Stimulated activated CD4-positive, alpha-beta T cell treated with anti-CD3 and anti-CD28 coated beads, Interleukin-1b, Interleukin-23, amount 100 ng/mL, for 48 hours (primary cell): ENCODE measurements around the gene PTPA.
A peak's percentile ranks its signal among the peaks of the same experiment; 100 is the strongest.
"Not testable (repeated sequence)": the region's sequence is repeated elsewhere in the genome, so short reads cannot be mapped to it uniquely, and the experiment has no call there.

Experiments used
- DNase-seq: peaks from one replicate; pipeline ENCODE4 v3.0.0-alpha.2; 2020

The PTPA gene

DNA sequence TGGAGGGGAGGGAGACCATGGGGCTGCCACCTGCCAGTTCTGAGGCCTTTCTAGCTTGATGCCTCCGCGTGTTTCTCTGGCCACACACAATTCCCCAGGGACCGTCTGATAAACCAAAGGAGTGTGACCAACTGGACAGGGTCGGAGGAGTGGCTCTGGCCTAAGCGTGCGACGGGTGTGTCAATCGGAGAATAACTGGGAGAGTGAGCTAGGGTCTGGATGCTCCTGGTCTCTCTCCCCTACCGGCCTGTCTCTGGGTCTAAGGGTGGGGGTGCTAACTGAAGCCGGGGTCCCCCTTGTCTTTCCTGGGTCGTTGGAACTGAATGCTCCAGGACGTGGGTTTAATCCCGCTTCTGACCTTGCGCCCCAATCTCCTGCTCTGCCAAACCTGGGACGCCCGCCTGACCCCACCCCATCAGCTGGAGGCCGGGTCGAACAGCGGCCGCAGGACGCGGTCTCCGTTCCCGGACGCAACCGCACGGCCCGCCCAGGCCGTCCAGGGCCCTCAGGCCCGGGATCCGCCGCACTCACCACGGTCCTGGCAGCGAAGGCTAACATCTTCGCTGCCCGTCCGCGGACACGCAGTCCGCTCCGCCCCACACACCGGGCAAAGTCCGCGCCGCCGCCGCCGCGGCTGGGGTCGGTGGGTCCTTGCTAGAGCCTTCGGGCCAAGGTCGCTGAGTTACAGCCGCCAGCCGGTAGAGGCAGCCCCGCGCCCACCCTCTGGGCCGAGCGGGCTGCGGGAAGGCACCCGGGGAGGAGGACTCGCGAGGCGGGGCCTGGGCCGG, 1.1 kb upstream of the PTPA start:
- DNase-seq, result no peak

DNA sequence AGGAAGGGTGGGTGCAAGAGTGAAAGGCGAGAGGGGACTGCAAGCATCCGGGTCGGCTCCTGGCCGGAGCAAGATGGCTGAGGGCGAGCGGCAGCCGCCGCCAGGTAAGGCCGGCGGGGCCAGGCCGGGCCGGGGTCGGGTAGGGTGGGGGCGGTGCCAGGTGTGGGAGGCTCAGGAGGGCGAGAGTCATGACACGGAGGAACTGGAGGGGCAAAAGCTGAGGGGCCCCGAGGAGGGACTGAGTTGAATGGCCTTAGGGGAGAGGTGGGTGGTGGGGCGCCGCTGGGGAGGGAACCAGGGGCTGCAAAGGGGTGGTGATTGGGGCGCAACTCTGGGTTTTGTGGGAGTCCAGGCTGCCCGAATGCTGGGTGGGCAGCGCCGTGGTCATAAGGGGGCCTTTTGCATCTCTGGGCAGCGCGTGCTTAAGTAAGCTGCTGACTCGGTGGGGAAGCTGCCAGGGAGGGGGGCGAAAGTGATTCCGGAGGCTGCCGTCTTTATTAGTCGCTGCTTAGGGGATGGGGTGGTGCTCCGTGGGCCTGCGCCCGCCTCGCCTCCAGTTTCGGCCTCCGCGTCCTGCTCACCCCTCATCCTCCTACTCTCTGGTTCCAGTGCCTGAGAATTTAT, 425 bp downstream of the PTPA start:
- DNase-seq, result peak; percentile 24

- DNase-seq, result not testable (repeated sequence)
These were observed 1.3 kb downstream of the PTPA start for GRCh38 chr9:129112526-129112925.

- no peak for DNase-seq
These were observed 2.6 kb downstream of the PTPA start for GRCh38 chr9:129113645-129114304.

DNA sequence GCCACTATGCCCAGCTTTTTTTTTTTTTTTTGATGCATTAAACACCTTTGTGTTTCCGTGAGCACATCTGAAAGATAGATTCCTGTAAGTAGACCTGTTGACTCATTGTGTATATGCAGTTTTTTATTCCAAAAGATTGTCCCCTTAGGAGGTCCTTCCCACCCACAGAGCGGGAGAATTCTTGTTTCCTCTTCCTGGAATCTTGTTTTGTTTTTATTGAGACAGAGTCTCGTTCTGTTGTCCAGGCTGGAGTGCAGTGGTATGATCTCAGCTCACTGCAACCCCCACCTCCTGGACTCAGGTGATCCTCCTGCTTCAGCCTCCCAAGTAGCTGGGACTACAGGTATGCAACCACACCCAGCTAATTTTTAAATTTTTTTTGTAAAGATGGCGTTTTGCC, 7.6 kb downstream of the PTPA start:
- no peak for DNase-seq

- no peak for DNase-seq
These were observed 10.3 kb downstream of the PTPA start for GRCh38 chr9:129121483-129121882.

DNA sequence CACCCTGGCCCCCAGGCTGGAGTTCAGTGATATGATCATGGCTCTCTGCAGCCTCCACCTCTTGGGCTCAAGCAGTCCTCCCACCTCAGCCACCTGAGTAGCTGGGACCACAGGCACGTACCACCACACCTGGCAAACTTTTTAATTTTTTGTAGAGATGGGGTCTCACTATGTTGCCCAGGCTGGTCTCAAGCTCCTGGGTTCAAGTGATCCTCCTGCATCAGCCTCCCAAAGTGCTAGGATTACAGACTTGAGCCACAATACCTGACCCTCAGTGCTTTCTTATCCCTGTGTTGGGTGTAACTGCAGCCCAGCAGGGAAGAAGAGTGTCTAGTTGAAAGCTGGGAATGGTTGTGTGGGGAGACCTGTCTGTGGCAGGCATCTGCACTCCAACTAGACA, 10.9 kb downstream of the PTPA start:
- no peak for DNase-seq

DNA sequence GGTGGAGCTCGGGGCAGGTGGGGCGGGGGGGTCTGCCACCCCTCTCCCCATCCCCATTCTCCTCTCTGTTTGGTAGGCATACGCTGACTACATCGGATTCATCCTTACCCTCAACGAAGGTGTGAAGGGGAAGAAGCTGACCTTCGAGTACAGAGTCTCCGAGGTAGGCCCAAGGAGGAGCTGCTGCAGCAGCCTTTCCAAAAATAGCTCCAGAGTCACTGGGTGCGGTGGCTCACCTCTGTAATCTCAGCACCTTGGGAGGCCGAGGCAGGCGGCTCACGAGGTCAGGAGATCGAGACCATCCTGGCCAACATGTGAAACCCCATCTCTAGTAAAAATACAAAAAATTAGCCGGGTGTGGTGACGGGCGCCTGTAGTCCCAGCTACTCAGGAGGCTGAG, 11.8 kb downstream of the PTPA start:
- DNase-seq, result not testable (repeated sequence)

DNA sequence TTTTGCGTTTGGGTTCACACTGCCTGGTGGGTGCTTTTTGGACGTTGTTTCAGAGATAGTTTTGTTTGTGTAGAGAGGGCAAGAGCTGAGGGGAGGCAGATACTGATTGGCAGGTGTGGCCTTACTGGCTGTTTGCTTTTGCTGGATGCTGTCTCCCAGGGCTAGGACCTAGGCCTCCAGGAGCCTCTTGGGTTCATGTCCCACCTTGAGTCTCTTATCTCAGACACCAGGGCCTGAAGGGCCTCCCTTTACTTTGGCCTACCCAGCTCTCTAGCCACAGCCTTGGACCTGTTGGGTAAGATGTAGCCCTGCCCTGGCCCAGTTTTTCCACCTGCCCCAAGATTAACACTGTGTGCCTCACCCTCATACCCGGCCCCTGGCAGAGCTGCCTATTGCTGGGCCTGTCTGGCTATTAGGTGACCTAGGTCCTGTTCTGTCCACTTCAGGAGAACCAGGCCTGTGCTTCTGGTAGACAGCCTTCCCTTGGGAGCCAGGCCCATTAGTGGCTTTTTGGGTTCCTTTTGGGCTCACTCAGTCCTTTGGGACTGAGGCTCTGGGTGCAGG, 13.4 kb downstream of the PTPA start:
- no peak for DNase-seq

DNA sequence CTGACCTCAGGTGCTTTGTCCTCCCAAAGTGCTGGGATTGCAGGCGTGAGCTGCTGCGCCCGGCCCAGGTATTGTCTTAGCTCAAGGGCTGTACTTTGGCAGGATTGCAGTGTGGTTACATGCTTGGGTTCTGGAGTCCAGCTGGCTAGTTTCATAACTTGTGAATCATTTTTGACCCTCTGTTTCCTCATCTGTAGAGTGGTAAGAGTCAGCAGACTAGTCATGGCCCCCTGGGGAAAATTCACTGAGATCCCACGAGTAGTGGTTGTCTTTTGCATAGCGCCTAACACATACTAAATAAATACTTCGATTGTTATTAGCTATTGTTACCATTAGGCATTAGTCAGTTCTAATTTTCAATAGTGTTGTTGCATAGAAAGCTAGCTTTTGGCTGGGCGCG, 14.3 kb downstream of the PTPA start:
- no peak for DNase-seq

DNA sequence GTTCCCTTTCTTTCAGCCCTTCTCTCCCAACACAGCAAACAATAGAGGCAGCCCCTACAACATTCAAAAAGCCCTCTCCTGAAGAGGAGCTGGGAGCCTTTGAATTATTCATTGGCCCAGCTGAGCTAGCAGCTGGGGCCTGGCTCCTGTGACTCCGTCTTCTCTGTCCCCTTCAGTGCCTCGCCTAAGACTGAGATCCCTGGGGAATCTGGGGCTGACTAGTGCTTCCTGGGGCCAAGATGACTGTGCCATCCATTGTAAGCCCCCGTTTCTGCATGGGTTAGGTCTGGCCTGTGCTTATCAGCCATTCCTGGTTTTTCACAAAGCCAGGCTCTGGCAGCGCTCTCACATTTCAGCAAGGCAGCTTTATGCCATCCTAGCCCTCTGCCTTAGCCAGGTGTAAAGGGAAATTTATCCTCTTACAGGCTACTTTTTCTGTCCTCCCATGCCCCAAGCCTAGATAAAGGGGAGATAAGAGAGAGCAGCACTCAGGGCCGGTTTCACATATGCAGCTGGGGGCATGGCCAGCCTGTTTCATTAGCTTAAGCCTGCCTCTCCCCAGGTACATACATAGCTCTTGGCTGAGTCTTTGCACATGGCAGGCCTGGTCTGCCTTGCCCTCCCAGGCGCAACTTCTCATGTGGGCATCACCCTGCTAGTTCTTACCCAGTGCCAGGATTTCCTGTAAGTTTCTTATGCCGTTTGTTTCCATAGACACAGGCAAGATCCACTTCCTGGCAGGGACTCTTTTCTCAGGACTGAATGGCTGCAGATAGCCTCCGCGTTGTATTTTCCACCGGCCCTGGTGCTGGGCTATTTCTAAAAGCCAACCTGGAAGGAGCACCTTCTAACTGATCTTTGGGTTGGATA, 15.8 kb downstream of the PTPA start:
- no peak for DNase-seq

- DNase-seq, result no peak
These were observed 17.5 kb downstream of the PTPA start for GRCh38 chr9:129128689-129129088.

DNA sequence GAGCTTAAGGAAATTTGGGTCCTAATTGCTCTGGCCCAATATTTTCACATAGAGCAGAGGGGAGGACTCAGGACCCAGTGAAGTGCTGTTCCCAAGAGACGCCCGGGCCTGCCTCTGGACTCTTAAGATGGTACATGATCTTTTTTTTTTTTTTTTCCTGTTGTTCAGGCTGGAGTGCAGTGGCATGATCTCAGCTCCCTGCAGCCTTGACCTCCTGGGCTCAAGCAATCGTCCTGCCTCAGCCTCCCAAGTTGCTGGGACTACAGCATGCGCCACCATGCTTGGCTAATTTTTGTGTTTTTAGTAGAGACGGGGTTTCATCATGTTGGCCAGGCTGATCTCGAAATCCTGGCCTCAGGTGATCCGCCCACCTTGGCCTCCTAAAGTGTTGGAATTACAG, 19.1 kb downstream of the PTPA start:
- not testable (repeated sequence) for DNase-seq

DNA sequence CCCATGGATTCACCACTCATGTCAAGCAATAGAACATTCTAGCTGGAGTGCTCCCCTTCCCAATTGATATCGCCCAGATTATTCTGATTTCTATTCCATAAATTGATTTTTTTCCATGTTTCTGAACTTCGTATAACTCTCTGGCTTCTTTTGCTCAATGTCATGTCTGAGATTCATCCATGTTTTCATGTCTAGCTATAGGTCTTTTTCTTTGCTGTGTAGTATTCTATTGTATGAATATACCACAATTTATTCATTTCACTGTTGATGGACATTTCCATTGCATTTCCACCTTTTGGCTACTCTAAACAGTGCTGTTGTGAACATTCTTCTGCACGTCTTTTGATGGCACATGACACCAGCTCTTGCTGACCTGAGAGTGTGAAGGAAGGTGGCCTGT, 19.6 kb downstream of the PTPA start:
- DNase-seq, result no peak

DNA sequence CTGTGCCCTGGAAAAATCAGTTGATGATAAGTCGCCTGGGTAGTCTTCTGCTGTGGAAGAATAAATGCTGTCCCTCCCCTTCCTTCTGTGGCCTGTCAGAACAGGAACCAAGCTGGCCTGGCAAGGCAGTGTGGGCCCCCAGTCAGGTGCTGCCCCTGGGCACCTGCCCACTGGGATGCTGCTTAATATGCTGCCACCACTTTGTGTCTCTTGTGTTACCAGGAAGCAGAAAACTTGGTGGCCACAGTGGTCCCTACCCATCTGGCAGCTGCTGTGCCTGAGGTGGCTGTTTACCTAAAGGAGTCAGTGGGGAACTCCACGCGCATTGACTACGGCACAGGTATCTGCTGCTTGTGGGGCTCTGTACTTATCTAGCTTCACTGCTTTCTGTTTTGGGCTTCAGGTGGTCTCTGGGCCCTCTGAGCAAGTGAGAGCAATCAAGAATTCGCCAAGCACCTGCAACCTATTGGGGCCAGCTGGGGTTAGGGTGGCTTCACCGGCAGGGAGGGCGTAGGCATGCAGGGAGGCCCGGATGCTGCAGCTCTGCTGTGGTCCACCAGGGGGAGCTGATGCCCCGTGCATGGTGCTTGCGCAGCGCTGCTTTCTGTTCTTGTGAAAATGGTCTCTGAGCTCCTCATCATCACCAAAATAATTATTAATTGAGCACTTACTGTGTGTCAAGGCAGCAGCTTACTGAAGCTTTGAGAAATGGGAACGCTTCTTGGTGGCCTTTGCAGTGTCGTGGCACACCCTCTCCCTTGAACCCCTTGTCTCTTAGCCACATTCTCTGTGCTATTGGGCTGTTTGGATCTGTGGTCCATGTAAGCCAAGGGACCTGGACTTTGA, 20.3 kb downstream of the PTPA start:
- peak; percentile 83 for DNase-seq

DNA sequence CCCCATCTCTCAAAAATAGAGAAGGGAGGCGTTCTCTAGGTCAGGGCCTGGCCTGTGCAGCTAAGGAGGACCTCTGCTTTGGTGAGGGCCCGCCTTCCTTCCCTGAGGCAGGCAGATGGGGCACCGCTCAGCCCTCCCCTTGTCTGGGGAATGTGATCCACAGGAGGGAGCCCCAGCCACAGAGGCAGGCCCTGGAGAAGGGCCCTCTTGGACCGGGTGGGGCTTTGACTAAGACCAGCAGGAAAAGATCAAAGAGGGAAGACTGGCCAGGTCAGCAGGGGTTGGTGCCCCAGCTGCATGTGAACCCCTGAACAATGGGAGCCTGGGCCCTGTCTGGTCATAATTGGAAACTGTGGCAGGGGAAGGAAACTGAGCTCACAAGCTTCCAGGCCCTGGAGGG, 21.9 kb downstream of the PTPA start:
- DNase-seq, result no peak

- no peak for DNase-seq
These were observed 24.3 kb downstream of the PTPA start for GRCh38 chr9:129135476-129135875.

GRCh38 chr9:129136446-129137035, 25.3 kb downstream of the PTPA start:
- no peak for DNase-seq

GRCh38 chr9:129137292-129138143, 26.3 kb downstream of the PTPA start:
- DNase-seq, result no peak

GRCh38 chr9:129138144-129138462, 26.9 kb downstream of the PTPA start:
- no peak for DNase-seq
